ENCODE measurements around the gene CACNA1I.

CACNA1I gene

DNA sequence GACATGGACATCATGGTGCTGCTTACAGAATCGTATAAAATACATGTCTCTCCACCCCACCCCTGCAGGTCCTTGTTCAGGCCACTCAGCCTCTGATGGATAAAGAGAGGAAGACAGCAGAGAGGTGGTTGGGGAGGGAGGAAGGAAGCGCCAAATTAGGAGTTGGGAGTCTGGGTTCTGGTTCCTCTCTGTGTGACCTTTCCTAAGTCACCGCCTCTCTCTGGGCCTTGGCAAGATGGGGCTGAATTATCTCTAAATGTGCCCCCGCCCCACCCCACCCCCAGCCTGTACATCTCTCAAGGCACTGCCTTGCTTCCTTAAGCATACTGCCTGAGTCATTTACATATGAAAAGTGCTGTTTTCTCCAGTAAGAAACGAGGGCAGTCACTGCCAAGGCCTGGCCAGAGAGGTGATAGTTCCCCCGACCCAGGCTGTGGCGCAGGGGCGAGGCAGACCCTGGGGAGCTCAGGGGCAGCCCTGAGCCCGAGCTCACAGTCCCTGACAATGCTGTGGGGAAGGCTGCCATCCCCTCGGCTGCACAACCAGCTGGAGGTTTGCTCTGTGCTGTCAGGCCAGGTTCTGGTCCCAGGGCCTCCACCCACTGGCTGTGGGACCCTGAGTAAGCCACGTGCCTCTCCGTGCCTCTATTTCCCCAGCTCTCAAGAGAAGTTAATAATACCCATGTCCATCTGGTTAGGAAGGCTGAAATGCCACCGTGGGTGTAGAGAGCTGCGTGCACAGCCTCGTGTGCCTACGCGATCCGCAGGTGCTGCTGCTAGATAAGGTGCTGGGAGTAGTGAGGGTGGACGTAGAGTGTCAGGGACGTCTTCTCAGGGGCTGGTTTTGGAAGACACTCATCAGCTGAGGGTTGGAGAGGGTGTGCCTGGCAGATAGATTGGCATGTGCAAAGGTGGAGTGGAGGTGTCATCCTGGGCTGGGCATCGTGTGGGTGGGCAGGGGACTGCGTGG lies 55.3 kb downstream of the CACNA1I start:
- DNase-seq (ENCODE audit: low read depth), result no peak

DNA sequence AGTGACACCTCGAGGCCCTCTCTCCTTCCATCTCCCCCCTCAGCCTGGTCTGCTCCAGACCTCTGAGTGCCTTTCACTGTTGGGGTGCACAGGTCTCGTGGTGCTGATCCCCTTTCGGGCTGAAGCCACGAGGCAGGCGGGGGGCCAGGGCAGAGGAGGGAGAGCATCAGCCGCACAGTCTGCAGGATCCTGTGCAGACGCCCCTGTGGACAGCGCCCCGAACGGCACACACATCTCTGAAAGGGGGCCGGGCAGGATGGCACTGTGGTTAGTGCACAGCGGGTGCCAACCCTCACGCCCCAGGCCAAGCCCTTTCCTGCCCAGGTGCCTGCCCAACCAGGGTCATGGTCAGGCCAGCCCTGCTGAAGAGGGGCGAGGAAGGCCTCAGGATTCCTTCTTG lies 56.7 kb downstream of the CACNA1I start:
- no peak for DNase-seq (ENCODE audit: low read depth)

DNA sequence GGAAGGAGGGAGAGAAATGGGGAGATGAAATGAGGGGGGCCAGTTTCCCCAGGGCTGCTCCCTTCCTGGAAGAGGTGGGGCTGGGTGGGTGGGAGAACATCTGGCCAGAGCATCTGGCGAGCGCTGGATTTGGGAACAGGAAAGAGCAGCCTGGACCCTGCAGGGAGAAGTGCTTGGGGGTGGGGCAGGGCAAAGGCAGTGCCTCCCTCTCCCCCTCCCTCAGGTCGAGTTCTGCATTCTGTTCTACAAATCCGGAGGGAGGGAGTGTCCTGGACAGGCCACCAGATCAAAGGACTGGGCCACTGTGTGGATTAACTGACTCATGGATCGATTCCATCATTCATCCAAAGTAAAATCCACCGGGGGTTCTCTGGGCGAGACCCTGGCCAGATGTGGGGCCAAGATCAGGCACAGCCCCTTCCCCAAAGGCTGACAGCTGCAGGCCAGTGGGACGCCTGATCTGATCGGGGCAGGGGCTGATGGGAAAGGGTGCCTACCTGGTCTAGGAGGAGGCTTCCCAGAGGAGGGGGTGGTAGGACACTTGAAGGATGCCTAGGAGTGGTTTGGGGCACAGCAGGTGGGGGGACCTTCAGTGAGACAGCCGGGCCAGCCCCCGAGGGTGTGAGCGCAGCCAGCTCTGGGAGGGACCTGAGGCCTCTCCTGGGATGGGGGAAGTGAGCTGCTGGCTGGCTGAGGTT lies 57.5 kb downstream of the CACNA1I start:
- DNase-seq (ENCODE audit: low read depth), result no peak

DNA sequence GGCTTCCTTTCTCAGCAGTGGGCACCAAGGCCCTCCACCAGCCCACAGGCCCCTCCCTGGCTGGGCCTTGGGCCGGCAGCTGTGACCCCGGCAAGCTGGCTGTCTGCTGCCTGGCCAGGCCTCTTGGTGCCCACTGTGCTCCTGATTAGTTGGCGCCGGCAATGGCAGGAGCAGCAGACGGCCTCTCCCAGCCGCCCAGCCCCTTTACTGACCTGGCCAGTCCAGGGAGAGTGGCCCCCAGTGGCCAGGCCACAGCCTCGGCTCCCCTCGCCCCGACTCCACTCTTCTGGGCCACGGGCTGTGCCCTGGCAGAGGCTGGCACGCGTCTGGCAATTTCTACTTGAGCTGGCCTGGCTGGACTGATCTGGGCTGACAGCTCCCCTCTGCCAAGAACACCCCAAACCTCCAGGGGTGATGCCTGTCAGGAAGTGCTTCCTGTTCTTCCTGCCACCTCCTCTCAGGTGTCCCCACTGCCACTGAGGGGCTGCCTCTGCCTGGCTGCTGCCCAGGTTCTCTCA lies 58.1 kb downstream of the CACNA1I start:
- no peak for DNase-seq (ENCODE audit: low read depth)

DNA sequence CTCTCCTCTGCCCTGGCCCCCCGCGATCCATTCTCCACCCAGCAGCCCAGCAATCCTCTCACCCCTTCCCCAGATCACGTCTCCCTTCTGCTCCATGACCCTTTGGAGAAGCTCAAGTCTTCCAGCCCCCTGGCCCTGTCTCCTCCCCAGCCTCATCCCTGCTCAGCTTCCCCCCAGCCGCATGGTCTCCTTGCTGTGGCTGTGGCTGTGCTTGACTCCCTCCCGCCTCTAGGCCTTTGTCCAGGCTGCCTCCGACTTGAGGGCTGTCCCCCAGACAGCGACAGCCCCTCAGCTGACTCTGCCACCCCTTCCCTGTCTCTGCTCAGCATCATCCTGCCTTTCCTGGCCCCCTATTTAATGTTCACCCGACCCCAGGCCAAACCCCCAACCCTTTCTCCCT lies 59.3 kb downstream of the CACNA1I start:
- no peak for DNase-seq (ENCODE audit: low read depth)

DNA sequence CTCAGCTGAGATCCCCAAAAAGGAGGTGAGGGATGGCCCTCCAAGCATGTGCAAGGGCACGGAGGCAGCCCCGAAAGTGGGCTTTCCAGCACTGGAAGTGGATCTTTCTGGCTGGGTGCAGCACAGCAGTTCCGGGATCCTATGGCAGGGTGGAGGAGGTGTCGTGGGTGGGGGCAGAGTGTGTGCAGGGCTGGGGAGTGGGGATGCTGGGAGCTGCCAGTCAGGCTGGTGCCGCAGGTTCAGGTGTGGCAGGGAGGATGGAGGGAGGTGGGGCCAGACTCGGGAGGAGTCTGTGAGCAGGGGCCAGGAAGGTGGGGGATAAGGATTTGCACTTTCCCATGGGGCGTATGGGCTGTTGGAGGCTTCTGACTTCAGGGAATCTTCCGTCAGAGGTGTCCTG lies 60.2 kb downstream of the CACNA1I start:
- DNase-seq (ENCODE audit: low read depth), result no peak

DNA sequence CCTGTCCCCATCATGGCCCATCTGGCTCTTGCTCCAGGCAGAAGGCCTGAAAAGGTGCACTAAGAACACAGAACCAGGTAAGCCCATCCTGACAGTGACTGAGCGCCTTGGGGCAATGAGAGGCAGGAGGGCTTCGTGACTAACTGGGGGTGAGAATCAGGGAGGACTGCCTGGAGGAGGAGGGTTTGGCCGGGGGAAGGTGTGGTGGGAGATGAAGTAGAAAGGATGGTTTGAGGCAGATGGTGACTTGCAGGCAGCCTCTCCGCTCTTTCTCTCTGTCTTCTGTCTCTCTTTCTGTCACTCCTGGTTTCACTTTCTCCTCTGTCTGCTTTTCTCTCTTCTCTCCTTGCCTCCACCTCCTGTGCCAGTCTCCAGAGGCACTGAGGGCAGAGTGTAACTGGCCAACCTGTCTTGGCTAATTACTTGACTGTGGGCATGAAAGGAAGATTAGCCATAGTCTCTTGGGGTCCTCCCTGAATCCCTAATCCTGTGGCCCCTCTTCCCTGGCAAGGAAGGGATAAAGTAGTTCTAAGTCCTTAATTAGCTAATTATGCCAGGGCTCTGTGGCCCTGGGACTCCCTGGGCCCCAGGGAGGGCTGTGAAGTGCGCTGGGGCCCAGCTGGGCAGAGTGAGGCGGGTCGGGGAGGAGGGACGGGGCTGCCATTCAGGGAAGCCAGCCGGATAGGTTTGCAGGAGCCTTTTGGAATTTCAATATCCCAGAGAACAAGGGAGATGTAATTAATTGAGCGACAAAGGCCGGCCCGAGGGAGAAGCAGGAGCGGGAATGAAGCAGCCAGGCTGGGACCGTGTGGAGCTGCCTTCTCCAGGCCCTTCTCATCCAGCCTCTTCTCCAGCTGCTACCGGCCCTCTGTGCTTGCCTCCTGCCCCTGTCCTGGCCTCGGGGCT lies 61.1 kb downstream of the CACNA1I start:
- DNase-seq (ENCODE audit: low read depth), result no peak

DNA sequence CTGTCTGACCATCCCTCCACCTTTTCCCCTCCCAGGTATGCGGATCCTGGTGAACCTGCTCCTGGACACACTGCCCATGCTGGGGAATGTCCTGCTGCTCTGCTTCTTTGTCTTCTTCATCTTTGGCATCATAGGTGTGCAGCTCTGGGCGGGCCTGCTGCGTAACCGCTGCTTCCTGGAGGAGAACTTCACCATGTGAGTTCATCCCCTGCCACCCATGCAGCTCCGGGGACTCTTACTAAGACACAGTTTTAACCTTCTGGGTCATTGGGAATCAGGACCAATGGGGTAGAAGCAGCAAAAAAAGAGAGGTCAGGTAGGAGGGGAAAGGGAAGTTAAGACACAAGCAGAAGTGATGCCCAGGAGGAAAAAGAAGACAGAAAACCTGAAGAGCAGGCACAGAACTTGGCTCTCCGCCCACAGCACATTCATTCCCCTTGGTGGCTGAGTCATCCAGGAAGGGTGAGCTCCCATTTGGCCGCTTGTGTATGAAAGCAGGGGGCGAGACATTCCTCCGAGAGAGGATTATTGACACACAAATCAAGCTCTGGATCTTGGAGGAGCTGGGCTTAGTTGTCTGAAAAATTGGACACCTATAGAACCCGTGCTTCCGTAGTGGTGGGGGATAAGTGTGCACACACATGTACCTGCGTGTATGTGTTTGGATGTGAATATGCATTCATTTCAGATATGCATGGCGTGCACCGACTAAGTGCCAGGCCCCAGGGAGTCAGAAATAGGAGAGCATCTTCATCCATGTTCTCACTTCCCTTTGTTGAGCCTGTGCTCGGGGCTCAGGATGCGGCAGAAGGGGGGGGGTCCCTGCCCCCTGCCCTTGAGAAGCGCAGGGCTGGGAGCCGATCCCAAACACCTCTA lies 64.2 kb downstream of the CACNA1I start:
- DNase-seq (ENCODE audit: low read depth), result no peak

DNA sequence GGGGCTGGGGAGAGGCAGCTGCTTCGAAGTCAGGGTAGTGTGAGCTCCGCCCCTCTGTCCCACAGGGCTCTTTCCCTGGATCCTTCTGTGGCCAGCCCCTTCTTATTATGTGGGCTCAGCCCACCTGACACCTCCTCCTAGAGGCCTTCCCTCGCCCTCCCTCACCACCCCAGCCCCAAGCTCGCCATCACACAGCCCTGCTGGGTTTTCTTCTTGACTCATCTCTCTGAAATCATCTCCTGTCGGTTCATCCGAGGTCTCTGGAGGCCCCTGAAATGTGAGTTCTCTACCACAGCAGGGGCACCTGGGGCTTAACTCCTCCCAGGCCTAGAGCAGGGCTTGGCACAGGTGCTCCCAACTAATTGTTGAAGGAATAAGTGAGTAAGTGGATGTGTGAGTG lies 65.2 kb downstream of the CACNA1I start:
- DNase-seq (ENCODE audit: low read depth), result no peak

DNA sequence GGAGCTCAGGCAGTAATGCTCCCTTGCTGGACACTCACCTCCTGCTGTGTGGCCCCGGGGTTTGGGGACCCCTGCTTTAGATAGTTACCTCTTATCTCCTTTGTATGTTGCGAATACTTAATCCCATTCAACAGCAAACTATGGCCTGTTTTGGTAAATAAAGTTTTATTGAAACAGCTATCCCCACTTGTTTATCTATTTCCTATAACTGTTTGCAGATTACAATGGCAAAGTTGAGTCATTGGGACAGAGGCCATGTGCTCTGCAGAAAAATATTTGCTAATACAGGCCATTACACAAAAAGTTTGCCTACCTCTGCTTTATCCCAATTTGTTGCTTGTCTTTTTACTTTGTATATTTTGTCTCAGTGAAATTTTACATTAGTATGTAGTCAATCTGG lies 68.4 kb downstream of the CACNA1I start:
- no peak for DNase-seq (ENCODE audit: low read depth)

DNA sequence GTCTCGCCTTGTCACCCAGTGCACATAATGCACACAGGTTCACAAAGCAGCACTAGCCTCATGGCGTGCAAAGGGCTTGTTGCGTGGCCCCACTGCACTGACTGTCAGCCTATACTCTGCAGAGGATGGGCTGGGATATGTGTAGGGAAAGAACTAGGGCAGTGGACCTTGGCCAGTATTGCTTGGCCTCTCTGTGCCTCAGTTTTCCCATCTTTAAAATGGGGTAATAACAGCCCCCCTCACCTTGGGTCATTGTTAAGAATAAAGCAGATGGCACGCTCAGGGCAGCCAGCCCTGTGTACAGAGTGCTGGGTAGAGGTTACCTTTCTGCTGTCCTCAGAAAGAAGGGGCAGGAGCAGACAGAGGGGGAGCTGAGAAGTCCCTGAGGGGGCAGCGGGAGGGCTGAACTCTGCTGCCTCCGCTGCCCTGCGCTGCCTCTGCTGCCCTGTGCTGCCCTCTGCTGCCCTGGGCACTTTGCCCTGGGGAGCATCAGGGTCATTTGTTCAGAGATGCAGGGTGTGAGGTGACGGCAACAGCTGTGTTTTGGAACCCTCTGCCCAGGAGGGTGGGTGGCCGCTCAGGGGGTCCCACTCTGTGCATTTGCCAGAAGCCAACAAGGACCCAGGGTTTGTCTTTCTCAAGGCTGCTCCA lies 71.2 kb downstream of the CACNA1I start:
- DNase-seq (ENCODE audit: low read depth), result no peak

DNA sequence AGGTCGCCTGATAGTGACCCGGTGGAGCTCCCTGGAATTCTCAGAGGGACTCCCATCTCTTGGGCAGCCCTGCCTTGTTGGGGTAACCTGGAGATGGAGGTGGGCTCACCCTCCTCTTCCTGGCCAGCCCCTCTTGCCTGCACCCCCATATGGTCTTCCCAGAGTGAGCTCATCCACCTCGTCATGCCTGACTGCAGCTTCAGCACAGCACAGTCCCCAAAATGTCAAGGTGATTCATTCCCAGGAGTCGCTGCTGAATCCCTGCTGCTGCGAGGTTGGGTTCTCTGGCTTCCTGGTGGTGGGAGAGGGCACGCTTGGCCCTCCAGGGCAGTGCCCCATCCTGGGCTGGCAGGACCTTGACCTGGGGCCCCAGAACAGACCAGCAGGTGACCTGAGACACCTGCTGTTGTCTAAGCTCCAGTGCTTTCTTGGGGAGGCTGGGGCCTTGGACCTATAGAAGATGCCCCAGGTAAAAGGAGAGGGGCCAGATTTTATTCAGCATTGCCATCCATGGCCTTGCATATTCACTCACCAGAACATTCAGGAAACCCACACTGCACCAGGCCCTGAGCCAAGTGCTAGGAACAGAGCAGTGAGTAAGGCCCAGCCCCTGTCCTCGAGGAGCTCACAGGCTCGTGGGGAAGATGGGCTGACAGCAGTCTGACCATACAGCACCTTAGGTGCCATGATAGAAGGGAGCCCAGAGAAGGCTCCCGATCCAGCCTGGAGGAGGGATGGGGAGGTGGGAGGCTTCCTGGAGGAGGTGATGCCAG lies 72.9 kb downstream of the CACNA1I start:
- no peak for DNase-seq (ENCODE audit: low read depth)

DNA sequence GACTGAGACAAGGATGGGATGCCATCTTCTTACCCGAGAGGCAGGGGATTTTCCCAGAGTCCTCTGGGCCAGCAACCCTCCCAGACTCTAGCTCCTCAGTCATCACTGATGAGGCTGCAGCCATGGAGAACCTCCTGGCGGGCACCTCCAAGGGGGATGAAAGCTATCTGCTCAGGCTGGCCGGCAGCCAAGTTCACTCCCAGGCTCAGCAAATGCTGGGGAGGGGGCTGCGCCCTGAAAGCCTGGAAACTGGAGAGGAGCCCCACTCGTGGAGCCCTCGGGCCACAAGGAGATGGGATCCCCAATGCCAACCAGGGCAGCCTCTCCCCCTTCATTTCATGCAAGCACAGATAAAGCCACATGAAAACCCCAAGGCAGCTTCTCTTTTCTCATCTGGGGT lies 75.0 kb downstream of the CACNA1I start:
- no peak for DNase-seq (ENCODE audit: low read depth)

DNA sequence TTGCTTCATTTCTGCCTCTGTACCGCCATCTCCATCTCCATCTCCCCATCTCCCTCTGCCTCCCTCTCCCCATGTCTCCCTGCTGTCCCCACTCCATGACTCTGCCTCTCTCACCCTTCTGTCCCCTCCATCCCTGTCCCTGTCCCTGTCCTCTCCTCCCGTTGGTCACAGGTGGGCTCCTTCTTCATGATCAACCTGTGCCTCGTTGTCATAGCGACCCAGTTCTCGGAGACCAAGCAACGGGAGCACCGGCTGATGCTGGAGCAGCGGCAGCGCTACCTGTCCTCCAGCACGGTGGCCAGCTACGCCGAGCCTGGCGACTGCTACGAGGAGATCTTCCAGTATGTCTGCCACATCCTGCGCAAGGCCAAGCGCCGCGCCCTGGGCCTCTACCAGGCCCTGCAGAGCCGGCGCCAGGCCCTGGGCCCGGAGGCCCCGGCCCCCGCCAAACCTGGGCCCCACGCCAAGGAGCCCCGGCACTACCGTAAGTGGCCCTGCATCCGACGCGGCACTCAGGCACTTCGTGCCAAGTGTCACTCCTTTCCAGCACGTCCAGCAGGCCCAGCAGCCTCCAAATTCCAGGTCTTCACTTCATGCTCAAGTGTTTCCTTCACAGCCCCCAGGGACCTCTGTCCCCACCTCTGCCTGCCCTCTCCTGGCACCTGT lies 76.0 kb downstream of the CACNA1I start:
- no peak for DNase-seq (ENCODE audit: low read depth)

DNA sequence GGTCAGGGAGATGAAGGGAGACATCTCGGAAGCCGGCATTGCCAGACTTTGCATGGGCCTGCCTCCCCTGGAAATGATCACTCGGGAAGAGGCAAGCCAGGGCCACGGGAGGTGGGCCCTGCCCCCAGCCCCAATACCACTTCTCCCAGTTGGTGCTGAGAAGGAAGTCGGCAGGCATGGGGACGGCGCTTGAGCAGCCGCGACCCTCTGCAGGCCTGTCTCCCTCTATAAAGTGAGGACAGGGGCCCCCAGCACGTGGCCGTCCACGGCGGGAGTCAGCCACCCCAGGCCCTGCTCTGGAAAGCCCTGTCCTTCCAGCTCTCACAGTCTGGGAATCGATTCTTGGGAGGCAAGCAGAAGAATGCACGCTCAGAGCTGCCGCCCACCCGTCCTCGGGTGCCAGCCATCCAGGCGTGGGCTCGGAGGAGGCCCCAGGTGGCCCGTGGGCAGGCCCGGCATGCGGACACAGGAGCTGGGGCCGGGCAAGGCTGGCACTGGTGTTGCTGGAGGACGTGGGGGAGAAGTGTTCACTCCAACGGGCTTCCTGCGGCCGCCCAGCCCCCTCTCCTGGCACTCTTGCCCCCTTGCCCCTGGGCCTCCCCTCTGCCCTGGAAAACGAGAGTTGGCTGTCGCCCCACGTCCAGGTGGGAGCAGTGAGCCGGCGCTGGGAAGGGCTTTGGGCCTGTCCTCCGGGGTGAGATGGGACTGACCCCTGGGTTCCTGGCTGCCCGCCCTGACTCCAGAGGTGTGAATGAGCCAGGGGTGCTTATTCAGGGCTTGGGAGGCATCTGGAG lies 77.5 kb downstream of the CACNA1I start:
- no peak for DNase-seq (ENCODE audit: low read depth)

DNA sequence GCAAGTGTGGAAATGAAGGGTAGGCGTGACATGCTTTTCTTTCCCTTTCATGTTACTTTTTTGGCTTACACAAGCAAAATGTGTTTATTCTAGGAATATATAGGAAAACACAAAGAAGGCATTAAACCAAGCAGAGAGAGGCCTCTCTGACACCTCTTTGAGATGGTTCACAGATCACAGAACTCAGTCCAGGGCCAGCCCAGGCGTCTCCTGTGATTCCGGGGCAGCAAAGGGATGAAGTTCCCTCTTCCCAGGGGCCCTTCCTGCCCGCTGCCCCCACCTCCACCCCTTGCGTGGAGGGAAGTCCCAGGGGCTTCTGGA lies 78.0 kb downstream of the CACNA1I start:
- DNase-seq (ENCODE audit: low read depth), result no peak

DNA sequence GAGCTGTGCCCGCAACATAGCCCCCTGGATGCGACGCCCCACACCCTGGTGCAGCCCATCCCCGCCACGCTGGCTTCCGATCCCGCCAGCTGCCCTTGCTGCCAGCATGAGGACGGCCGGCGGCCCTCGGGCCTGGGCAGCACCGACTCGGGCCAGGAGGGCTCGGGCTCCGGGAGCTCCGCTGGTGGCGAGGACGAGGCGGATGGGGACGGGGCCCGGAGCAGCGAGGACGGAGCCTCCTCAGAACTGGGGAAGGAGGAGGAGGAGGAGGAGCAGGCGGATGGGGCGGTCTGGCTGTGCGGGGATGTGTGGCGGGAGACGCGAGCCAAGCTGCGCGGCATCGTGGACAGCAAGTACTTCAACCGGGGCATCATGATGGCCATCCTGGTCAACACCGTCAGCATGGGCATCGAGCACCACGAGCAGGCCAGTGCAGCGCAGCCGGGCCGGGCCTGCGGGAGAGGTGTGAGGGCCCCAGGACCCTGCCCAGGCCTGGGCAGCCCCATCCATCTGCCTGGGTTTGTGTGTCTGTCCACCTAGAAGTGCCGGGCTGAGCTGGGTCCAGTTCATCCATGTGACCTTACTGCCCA lies 79.0 kb downstream of the CACNA1I start:
- no peak for DNase-seq (ENCODE audit: low read depth)

Data from stimulated activated CD8-positive, alpha-beta memory T cell treated with anti-CD3 and anti-CD28 coated beads, Interleukin-15, amount 100 ng/mL, for 1 hour (primary cell).